ENCODE results near the gene PDCD11.

PDCD11 gene

DNA sequence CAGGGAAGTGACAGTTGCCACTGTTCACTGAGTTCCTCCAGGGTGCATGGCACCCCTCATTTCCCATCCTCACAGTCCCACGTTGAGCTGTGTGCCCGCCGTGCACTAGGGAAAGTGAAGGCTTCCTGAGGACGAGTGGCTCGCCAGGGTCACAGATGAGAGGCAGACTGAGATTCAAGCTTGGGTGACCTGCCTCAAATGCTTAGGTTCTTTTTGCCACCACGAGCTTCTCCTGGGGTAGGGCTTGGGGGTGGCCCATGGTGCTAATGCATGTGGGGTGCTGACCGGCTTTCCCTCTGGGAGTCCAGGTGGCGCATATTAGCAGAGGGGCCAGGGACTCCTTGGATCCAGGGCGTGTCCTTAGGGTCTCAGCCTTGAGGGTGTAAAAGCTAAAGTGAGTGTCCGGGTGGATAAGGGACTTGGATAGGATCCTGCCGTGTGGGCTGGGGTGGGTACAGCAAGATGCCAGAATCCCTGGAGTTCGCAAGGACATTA is 53.8 kb downstream of the PDCD11 start:
- no peaks in the 10 kb centered on the region for H3K27me3 Mint-ChIP-seq
- H3K4me1 Mint-ChIP-seq: peaks cover 34% of the 10 kb centered on the region
- DNase-seq (no peak), ATAC-seq (no peak)
- no peaks in the 10 kb centered on the region for H3K9me3 Mint-ChIP-seq
- H3K36me3 Mint-ChIP-seq (ENCODE audit: low read depth): peaks cover 21% of the 10 kb centered on the region
- H3K27ac Mint-ChIP-seq: peak overlapping the region; percentile 51
- peak overlapping the region; percentile 77 for H3K4me3 Mint-ChIP-seq

DNA sequence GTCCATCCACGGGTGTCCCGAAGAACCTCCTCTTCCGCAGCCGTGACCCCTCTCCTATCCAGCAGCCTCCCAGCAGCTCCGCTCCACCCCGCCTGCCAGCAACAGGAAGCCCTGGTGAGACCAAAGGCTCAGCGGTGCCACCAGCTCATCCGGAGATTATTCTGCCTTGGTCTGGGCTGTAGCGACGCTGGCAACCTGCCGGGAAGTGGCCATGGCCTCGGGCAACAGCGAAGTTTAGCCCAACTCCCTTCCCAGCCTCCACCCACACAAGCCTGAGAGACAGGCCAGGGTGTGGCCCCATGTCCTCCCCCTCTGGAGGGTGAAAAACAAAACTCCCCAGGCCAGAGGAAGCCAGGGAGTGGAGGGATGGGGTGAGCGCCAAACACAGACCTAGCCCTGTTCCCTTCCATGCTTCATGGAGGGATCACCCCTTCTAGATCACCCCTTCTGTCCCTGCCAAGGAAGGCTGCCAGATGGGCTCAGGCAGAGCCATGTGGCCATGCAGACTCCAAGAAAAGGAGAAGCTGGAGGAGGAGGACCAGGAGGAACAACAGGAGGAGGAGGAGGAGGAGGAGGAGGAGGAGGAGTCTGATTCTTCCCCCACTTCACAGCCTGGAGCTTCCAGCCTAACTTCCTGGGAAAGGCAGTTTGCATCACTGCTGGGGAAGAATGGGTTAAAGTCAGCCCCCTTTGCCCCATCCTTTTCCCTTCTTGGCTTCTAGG is 54.8 kb downstream of the PDCD11 start:
- H3K4me3 Mint-ChIP-seq: peak overlapping the region; percentile 77
- DNase-seq: peak; percentile 43

DNA sequence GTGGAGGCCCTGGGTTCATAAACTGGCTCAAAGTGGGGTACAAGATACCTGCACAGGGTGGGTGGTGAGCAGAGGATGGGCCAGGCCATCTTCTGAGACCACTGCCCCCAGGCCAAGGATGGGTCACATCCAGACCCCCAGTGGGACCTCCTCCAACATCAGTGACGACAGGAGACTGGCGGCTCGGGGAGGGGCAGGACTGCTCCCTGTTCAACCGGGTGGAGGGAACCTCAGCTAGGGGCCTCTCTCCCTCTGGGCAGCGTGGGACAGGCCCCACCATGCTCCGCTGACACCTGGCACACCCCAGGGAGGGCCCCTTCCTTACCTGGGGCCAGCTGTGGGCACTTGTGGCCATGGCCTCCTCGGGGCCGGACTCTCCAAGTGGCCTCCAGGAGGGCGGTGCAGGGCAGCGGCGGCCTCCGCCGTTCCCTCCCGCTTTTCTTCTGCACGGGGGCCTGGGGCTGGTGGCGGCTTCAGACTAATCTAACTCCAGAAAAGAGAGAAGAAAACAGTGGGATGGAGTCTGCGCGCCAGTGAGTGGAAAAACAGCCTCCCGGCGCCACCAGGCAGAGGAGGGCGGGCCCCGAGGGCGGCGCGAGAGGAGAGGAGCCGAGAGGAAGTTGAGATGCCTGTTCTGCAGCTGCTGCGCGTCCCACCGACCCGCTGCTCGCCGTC is 55.5 kb downstream of the PDCD11 start, which contains the start of gene CALHM2:
CALHM2 (minus strand) TSS at position 540 of the 675 bp plus-strand sequence. CDS start 2,429 bp downstream, outside the sequence.
- Mint-ChIP-seq H3K27ac (peak within 1 kb of the TSS; percentile 42), H3K9me3 (no peaks in the 10 kb centered on the region), H3K4me1 (peaks cover 34% of the 10 kb centered on the region), H3K27me3 (no peaks in the 10 kb centered on the region), H3K36me3 (ENCODE audit: low read depth) (peaks cover 10% of the 10 kb centered on the region), H3K4me3 (peak within 1 kb of the TSS; percentile 77)
- DNase-seq (peak; percentile 72), ATAC-seq (peak; percentile 78)

More for the DNA sequence above, 54.8 kb downstream of the PDCD11 start:
- Mint-ChIP-seq H3K4me1 (peaks cover 34% of the 10 kb centered on the region), H3K9me3 (no peaks in the 10 kb centered on the region), H3K27ac (peak overlapping the region; percentile 51), H3K27me3 (no peaks in the 10 kb centered on the region), H3K36me3 (ENCODE audit: low read depth) (peaks cover 14% of the 10 kb centered on the region)
- peak; percentile 60 for ATAC-seq

DNA sequence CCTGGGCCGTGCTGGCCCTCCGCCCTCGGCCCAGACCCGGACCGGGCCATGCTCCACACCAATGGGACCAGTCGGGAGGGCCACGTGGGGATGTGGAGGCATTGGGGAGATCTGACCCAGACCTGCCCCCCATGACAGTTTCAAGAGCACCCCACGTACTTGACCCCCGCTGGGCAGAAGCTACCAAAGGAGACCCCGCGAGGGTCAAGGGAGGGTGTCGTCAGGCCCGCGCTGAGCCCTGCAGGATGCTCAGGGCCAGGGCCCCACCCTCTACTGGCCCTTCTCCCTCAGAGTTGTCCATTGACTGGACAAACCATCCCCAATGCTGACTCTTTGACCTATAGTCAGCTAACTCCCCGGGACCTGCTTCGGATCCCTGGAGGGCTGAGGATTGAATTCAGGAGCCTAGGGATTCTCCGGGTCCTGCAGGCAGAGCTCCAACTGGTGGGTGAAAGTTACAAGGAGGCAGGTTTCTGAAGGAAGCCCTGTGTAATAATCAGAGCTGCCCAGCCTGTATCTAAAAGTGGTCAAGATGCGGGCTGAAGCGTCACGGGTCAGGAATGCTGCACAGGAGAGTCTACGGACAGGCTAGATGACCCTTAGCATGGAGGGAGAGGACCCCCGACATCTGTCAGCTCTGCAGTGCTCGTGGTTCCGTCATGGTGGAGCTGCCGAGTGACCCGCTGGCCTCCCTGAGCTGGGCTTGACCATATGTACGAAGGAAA is 56.2 kb downstream of the PDCD11 start:
- no peaks in the 10 kb centered on the region for H3K27me3 Mint-ChIP-seq
- peaks cover 34% of the 10 kb centered on the region for H3K4me1 Mint-ChIP-seq
- no peaks in the 10 kb centered on the region for H3K9me3 Mint-ChIP-seq
- peak overlapping the region; percentile 42 for H3K27ac Mint-ChIP-seq
- H3K4me3 Mint-ChIP-seq: peak overlapping the region; percentile 77
- ATAC-seq (no peak), DNase-seq (no peak)
- peaks cover 8% of the 10 kb centered on the region for H3K36me3 Mint-ChIP-seq (ENCODE audit: low read depth)

DNA sequence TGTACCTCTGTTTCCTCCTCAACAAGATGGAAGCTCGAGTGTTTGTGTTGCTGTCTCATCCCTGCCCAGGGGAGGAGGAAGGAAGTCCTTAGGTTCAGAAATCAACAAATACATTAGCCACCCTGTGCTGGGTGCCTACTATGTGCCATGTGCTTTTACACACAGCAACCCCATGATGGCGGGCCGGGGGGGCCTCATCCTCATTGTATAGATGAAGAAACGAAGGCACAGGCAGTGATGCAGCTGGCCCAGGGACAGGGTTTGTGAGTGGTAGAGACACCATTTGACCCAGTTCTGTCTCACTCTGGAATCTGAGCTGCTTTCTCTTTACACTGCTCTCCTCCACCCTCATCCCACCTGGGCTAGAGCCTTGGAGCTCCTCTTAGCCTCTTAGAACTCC is 57.6 kb downstream of the PDCD11 start:
- ATAC-seq (no peak), DNase-seq (no peak)
- Mint-ChIP-seq H3K36me3 (ENCODE audit: low read depth) (no peaks in the 10 kb centered on the region), H3K9me3 (no peaks in the 10 kb centered on the region), H3K27ac (no peak overlapping the region), H3K4me1 (peaks cover 29% of the 10 kb centered on the region), H3K27me3 (no peaks in the 10 kb centered on the region), H3K4me3 (no peak overlapping the region)

DNA sequence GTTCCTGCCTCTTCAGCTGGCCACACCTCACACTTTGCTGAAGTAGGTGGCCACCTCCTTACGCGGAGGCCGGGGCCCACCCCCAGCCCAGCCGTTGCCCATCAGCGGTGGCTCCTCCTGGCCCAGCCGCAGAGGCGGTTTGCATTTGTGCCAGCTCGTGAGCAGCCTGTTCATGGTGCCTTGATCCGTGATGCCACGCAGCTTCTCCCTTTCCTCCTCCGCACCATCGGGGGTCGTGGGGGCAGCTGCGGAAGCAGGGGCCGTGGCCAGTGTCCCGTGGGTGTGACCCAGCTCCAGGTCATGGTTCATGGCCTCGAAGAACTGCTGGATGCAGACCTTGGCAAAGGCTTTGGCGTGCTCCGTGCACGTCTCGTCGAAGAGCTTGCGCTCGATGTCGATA is 58.8 kb downstream of the PDCD11 start:
- no peaks in the 10 kb centered on the region for H3K36me3 Mint-ChIP-seq (ENCODE audit: low read depth)

DNA sequence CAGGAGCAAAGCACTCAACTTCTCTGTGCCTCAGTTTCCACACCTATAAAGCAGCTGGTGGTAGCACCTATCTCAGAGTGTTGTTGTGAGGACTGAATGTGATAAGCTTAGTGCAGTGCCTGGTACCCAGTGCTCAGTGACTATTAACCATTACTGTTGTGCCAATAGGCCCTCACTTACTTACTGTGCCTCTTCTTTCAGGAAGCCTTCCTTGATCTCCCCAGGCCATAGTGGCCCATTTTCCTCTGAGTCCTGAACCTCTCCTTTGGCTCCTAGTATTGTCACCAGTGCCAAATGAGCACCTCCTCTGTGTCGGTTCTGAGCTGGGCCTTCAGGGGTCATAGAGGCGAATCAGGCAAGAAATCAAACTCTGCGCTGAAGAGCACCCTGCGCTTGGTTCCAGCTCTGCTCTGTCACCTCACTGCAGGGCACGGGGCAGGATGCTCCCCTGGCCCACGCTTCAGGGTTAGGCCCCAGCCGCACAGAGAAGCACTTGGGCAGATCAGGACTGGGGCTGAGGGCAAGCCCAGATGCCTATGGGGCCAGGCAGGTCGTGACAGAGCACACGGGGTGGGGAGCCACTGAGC is 59.7 kb downstream of the PDCD11 start:
- DNase-seq: no peak
- Mint-ChIP-seq H3K4me1 (peaks cover 15% of the 10 kb centered on the region), H3K4me3 (no peak overlapping the region), H3K9me3 (no peaks in the 10 kb centered on the region), H3K27me3 (no peaks in the 10 kb centered on the region), H3K36me3 (ENCODE audit: low read depth) (no peaks in the 10 kb centered on the region), H3K27ac (no peak overlapping the region)
- ATAC-seq: no peak

More for the DNA sequence above, 58.8 kb downstream of the PDCD11 start:
- Mint-ChIP-seq H3K4me1 (peaks cover 23% of the 10 kb centered on the region), H3K4me3 (no peak overlapping the region), H3K9me3 (no peaks in the 10 kb centered on the region), H3K27me3 (no peaks in the 10 kb centered on the region), H3K27ac (no peak overlapping the region)
- no peak for ATAC-seq
- no peak for DNase-seq

DNA sequence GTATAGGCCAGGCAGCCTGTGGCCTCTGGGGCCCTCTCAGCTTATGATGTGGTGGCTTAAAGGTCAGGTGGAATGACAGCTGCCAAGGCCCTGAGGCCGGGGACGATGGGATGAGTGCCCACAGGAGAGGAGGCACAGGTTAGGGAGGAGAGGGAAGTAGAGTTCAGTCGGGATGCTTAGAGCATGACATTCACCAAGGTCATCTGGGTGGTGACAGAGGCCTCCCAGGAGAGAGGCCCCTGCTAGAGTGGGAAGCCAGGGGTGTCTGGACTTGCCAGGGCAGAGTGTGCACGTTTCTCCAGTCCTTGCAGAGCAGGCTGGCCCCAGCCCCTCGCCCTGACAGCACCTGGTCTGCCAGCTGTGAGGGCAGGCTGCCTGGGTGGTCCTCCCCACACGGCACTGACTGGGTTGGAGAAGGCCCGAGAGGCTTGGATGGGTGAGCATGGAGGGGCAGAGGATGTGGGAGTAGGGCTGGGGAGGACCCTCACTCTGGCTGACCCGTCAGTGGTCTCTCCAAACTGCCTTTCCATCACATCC is 60.8 kb downstream of the PDCD11 start:
- DNase-seq (no peak), ATAC-seq (no peak)
- Mint-ChIP-seq H3K4me1 (peaks cover 10% of the 10 kb centered on the region), H3K27me3 (no peaks in the 10 kb centered on the region), H3K9me3 (no peaks in the 10 kb centered on the region), H3K36me3 (ENCODE audit: low read depth) (no peaks in the 10 kb centered on the region), H3K27ac (peak overlapping the region; percentile 42), H3K4me3 (no peak overlapping the region)

DNA sequence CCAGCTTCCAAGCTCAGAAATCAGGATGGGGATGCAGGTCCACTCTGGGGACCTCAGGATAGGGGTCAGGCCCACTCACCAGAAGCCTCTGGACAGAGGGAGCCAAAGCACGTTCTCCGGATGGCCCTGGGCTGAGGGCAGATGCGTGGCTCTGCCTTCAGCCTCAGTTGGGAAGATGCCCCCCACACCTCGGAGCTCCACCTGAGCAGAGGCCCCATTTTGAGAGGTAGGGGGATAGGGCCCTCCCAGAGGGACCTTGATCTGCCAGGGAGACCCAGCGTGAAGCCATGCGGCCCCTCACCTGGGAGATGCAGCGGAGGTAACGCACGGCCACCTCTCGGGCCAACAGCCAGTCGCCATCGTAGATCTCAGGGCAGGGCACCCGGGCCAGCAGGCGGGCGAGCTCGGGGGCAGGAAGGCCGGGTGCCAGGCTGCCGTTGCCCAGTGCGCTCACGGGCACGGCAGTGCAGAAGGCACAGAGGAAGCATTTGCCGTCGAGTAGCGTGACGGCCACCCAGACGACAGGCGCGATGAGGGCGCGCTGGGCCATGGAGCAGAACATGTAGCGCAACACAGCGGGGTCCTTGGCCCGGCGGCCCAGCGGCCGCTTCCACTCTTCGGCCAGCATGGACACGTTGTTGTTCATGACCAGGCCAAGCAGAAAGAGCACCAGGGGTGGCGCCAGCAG is 61.6 kb downstream of the PDCD11 start:
- Mint-ChIP-seq H3K9me3 (no peaks in the 10 kb centered on the region), H3K4me3 (no peak overlapping the region), H3K4me1 (peaks cover 8% of the 10 kb centered on the region), H3K27ac (no peak overlapping the region), H3K27me3 (no peaks in the 10 kb centered on the region), H3K36me3 (ENCODE audit: low read depth) (no peaks in the 10 kb centered on the region)
- ATAC-seq (no peak), DNase-seq (no peak)

DNA sequence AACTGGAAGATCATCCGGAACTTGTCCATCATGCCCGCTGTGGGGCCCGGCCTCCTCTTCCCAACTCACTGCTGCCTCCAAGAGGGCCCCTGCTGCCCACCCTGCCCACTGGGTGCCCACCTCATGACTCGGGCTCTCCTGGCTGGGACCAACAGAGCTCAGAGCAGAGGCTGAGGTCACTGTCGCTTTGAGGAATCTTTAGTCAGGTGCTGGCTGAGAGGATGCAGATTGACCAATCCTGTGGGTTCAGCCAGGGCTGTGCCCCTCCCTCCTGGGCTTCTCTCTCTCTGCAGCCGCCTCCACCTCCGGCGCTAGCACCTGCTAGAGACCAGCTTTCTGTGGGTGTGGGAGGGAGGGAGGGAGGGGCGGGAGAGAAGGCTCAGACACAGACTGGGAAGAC is 62.3 kb downstream of the PDCD11 start, which contains the start of gene CALHM1:
CALHM1 (minus strand) TSS at position 181 of the 400 bp plus-strand sequence; CDS start at position 32, 149 bp downstream.
- ATAC-seq (peak; percentile 30), DNase-seq (no peak)
- Mint-ChIP-seq H3K27ac (no peak within 1 kb of the TSS), H3K4me1 (peaks cover 5% of the 10 kb centered on the region), H3K9me3 (no peaks in the 10 kb centered on the region), H3K36me3 (ENCODE audit: low read depth) (no peaks in the 10 kb centered on the region), H3K4me3 (no peak within 1 kb of the TSS), H3K27me3 (no peaks in the 10 kb centered on the region)

DNA sequence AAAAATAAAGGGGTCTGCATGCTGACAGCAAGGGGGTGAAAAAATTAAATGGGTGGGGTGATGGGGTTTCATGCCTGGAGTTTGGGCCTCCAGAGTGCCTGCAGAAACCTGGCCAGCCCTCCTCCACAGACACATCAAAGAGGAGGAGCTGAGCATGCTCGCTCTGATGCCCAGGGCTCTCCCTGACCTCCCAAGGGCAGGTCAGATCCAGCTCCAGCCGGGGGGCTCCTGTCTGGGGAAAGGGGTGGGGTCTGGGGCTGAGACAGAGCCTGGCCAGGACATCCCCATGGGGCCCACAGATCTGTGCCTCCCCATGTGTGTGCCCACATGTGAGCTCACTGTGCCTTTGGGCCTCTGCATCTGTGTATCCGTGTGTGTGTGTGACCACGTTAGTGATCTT is 63.2 kb downstream of the PDCD11 start:
- Mint-ChIP-seq H3K4me3 (no peak overlapping the region), H3K36me3 (ENCODE audit: low read depth) (no peaks in the 10 kb centered on the region), H3K4me1 (peaks cover 5% of the 10 kb centered on the region), H3K9me3 (no peaks in the 10 kb centered on the region), H3K27ac (no peak overlapping the region), H3K27me3 (no peaks in the 10 kb centered on the region)
- no peak for ATAC-seq
- no peak for DNase-seq

DNA sequence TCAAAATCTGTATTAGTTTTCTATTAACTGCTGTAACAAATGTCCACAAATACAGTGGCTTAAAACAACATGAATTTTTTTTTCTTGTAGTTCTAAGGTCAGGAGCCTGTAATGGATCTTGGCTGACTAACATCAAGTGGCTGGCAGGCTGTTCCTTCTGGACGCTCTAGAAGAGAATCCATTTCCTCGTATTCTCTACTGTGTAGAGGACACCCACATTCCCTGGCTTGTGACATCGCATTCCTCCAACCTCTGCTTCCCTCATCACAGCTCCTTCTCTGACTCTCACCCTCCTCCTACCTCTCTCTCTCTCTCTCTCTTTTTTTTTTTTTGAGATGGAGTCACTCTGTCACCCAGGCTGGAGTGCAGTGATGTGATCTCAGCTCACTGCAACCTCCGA is 67.1 kb downstream of the PDCD11 start:
- no peak for ATAC-seq
- peaks cover 10% of the 10 kb centered on the region for H3K4me1 Mint-ChIP-seq

DNA sequence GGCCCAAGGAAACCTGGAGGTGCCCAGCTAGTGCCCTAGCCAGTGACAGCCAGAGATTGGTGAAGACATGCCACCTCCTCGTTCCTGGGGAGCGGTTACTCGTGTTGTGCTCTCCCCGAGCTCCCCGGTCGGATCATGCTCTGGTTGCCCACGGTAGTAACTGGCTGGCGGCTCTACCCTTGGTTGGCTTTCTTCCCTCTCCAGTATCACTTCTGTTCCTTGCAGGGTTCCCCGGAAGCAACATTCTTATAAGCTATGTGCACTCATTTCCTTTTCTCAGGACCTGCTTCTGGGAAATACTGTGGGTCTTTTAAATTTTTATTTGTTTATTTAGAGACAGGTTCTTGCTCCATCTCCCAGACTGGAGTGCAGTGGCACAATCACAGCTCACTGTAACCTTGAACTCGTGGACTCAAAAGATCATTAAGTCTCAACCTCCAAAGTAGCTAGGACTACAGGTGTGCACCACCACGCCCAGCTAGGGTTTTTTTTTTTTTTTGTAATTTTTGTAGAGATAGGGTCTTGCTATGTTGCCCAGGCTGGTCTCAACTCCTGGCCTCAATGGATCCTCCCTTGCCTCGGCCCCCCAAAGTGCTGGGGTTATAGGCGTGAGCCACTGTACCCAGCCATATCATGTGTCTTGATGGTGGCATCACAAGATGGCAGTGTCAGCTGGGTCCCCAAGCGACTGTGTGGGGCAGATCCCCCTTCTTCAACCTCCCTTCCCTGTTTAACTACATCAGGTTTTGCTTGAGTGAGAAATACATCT is 69.2 kb downstream of the PDCD11 start:
- H3K4me1 Mint-ChIP-seq: peaks cover 8% of the 10 kb centered on the region
- H3K4me3 Mint-ChIP-seq: no peak overlapping the region
- DNase-seq (no peak), ATAC-seq (no peak)
- no peaks in the 10 kb centered on the region for H3K9me3 Mint-ChIP-seq
- peaks cover 2% of the 10 kb centered on the region for H3K27me3 Mint-ChIP-seq
- H3K27ac Mint-ChIP-seq: no peak overlapping the region
- H3K36me3 Mint-ChIP-seq (ENCODE audit: low read depth): peaks cover 2% of the 10 kb centered on the region

More for the DNA sequence above, 67.1 kb downstream of the PDCD11 start:
- Mint-ChIP-seq H3K36me3 (ENCODE audit: low read depth) (no peaks in the 10 kb centered on the region), H3K27ac (no peak overlapping the region), H3K27me3 (no peaks in the 10 kb centered on the region), H3K9me3 (no peaks in the 10 kb centered on the region), H3K4me3 (no peak overlapping the region)
- DNase-seq: no peak
